RKO (cell line): Measurements from ENCODE around the gene NOX3.
"Not testable (repeated sequence)": the region's sequence is repeated elsewhere in the genome, so short reads cannot be mapped to it uniquely, and the experiment has no call there.

Experiments used
- DNase-seq: peaks from one replicate; pipeline ENCODE4 v3.0.0-alpha.2; 2016; ENCODE audit warnings: low spot score

Gene NOX3

DNA sequence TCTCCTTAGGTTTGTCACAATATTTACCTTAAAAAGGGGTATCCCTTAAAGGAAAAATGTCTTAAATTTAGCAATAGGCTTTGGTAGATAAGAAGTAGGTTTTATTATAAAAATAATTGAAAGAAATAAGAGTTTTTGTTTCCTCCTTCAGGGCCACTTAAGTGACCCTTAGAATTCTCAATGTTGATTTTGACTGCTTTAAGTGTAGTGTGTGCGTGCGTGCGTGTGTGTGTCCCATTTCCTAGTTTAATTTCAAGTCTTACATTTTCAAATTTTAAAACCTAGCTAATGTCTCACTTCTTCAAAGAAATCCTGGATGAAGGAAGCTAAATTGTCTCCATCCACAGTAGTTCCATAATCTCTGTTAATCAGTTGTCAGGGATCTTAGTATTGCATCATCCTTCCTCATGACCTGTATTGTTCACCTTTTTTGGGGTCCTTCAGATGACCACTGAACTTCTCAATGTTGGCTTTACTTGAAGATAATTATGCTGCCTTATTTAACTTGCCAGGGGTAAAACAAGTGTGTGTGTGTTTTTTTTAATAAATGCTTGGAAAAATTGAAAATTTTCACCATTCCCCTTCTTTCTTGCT lies 90.7 kb downstream of the NOX3 start:
- DNase-seq, result no peak

DNA sequence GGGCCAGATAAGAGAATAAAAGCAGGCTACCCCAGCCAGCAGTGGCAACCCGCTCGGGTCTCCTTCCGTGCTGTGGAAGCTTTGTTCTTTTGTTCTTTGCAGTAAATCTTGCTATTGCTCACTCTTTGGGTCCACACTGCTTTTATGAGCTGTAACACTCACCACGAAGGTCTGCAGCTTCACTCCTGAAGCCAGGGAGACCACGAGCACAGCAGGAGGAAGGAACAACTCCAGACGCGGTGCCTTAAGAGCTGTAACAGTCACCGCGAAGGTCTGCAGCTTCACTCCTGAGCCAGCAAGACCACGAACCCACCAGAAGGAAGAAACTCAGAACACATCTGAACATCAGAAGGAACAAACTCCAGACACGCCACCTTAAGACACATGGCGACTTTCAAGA lies 91.6 kb downstream of the NOX3 start:
- not testable (repeated sequence) for DNase-seq

DNA sequence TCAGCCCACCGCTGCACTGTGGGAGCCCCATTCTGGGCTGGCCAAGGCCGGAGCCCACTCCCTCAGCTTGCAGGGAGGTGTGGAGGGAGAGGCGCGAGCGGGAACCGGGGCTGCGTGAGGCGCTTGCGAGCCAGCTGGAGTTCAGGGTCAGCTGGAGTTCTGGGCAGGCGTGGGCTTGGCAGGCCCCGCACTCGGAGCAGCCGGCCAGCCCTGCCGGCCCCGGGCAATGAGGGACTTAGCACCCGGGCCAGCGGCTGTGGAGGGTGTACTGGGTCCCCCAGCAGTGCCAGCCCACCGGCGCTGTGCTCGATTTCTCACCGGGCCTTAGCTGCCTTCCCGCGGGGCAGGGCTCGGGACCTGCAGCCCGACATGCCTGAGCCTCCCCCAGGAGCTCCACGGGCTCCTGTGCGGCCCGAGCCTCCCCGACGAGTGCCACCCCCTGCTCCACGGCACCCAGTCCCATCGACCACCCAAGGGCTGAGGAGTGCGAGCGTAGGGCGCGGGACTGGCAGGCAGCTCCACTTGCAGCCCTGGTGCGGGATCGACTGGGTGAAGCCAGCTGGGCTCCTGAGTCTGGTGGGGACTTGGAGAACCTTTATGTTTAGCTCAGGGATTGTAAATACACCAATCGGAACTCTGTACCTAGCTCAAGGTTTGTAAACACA lies 92.5 kb downstream of the NOX3 start:
- not testable (repeated sequence) for DNase-seq

DNA sequence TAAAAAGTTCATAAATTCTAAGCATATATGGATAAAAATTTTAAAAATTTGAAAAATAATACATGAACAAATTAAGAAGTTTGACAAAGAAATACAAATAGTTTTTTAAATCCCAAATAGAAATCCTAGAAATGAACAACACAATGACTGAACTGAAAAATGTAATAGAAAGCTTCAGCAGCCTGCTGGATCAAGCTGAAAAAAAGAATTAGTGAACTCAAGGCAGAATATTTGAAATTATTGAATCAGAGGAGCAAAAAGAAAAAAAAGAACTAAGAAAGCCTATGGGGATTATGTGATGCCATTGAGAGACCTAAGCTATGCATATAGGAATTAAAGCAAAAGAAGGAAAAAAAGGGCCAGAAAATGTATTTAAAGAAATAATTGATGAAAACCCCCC lies 101.5 kb downstream of the NOX3 start:
- no peak for DNase-seq

DNA sequence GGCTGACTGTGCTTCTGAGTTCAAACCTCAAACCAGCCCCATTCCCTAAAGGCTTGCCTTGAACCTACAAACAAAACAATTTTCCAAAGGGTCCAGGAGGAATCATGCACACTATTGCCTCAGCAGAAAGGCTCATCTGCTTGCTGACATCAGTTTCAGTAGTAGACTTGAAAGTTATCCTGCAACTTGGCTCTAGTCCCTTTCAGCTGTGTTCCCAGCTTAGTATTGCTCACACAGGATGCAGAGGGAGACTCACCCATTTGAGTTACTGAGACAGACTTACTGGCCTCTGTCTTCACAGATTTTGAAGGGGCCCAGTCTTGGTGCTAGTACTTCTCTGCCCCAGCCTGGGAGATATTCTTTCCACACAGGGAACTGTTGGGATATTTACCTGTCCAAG lies 102.8 kb downstream of the NOX3 start:
- DNase-seq, result peak; percentile 14

DNA sequence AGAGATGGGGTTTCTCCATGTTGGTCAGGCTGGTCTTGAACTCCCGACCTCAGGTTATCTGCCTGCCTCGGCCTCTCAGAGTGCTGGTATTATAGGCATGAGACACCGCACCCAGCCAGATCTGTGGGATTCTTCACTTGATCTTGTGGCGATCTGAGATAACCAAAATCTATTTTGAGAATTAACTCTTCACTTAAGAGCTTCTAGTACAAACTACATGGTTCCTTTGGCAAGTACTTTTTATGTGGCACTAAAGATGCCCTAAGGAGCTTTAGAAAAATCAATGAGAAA lies 103.6 kb downstream of the NOX3 start:
- no peak for DNase-seq

DNA sequence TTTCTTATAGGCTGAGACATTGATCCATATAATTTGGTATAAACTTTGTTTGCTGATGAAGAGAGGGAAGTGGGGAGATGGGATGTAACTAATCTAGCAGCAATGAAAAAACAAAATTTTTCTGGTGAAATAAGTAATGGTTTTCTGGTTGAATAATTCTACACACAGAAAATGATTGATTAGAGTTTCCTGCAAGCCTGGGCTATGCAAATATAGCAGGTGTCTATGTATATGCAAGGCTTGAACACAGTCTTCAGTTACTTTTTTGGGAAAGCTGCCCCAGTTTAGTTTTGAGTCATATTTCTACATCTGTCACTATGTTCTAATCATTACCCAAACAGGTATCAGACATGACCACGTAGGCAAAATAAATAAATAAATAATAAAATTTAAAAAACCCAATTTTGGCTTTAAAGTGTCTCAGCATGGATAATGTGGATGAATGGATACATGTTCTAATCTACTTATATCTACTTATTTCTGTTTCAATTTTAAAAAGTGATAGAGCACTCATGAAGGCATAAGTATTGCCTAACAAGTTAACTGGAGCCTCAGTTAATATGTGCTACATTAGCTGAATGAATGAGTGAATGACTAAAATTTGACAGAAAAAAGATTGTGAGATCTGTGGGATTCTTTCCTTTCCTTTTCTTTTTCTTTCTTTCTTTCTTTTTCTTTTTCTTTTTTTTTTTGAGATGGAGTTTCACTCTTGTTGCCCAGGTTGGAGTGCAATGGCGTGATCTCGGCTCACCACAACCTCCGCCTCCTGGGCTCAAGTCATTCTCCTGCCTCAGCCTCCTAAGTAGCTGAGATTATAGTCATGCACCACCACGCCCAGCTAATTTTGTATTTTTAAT lies 104.1 kb downstream of the NOX3 start:
- DNase-seq, result no peak

DNA sequence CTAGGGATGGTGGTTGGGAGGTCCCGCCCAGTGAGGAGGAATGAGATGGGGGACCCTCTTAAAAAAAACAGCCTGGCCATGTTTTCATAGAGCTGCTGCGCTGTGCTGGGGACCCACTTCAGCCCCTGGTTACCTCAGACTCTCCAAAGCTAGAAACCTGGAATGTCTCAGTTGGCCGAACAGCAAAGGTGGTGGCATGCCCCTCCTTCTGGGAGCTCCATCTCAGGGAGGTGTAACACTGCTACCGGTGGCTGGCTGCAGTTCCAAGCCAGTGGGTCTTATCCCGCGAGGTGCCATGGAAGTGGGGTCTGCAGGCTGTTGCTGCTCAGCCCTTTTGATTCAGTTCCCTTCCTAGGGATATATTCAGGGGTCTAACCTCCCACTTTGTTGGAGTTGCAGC lies 105.7 kb downstream of the NOX3 start:
- no peak for DNase-seq

DNA sequence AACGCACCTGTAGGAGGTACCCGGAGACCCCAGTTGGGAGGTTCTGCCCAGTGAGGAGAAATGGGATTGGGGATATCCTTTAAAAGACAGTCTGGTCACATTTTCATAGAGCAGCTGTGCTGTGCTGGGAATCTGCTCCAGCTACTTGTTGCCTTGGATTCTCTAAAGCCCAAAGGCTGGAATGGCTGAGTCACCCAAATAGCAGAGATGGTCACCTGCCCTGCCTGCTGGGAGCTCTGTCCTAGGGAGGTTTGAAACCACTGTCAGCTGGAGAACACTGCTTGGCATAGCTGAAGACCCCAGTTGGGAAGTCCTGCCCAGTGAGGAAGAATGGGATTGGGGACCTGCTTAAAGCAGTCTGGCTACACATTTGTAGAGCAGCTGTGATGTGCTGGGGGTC lies 106.5 kb downstream of the NOX3 start:
- no peak for DNase-seq

DNA sequence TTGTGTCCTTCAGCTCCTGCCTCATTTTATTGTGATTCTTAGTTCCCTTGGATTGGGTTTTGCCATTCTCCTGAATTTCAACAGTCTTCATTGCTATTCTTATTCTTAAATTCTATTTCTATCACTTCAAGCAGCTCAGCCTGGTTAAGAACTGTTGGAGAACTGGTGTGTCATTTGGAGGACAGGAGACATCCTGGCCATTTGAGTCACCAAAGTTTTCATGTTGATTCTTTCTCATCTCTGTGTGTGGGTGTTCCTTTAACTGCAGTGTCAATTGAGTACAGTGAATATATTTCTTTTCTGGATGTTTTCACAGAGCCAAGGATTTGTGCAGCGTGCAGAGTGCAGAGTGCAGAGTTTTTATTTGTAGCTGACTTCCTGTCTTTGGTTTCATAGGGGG lies 107.8 kb downstream of the NOX3 start:
- DNase-seq, result no peak

DNA sequence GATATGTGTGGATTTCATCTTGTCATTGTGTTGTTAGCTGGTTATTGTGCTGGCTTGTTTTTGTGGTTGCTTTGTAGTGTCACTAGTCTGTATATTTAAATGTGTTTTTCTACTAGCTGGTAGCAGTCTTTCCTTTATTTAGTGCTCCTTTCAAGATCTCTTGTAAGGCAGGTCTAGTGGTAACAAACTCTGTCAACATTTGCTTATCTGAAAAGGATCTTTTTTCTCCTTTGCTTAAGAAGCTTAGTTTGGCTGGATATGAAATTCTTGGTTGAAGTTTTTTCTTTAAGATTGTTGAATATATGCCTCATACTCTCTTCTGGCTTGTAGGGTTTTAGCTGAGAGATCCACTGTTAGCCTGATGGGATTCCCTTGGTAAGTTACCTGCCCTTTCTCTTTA lies 108.7 kb downstream of the NOX3 start:
- no peak for DNase-seq
